Measurements from ENCODE around the gene HNRNPUL2. TPM values are rescaled to one million over a fixed set of nuclear protein-coding genes. Genes with fewer than 3 reads are reported as not detected.
A peak's percentile ranks its signal among the peaks of the same experiment; 100 is the strongest.

The HNRNPUL2 gene
- total and polyA plus RNA-seq, 9 of the 15 experiments (the other 6 are each of a cell fraction or from before 2014, with no cell fraction given) = 0.89 to 44.3 (median 15.2) TPM

DNA sequence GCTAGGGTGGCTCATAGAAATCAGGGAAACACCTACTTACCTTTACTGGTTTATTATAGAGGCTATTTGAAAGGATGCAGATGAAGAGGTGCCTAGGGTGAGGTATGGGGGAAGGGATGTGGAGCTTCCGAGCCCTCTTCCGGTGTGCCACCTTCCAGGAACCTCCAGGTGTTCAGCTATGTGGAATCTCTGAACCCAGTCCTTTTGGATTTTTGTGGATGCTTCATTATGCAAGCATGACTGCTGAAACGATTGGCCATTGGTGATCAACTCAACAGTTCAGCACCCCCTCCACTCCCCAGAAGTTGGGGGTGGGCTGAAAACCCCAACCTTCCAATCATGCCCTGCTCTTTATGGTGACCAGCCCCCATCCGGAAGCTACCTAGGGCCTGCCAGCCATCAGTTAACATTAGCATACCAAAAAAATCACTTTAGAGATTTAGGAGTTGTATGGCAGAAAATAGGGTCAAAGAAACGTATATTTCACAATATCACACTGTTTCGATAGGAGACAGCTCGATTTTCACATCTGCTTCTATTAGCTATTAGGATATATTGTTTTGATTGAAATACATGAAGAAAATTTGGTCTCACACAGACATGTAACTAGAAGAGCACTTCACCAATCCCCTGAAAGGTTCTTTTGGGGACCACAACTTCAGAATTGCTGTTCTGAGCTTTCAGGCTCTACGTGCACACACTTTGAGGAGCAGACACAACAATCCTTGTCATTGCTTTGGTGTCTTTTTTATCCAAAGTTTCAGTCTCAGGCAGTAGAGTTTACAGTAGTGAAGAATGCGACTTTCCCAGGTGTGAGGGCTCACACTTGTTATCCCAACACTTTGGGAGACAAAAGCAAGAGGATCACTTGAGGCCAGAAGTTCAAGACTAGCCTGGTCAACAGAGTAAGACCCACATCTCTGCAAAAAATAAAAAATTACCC, 30.9 kb upstream of the HNRNPUL2 start:
- DNase-seq (ENCODE audit: extremely low read depth in 1 of 4, low spot score in 3 of 4) (no peak), ATAC-seq (no peak), FAIRE-seq (no peak)
- POLR2A ChIA-PET = interaction anchor here (0.5 to 1.8 kb wide), 7 partner anchors 10 to 110 kb away, joined by 3 to 7 read pairs (median 3); partner anchors contain the start of gene HNRNPUL2
- Histone ChIP-seq H3K79me2 (ENCODE audit: control insufficient read depth, insufficient read depth, low read length) (peaks cover 22% of the 10 kb centered on the region), H3K9me1 (ENCODE audit: control insufficient read depth, insufficient read depth, low read length) (no peaks in the 10 kb centered on the region), H3K9ac (ENCODE audit: insufficient read depth in 1 of 2, low read depth in 2 of 2, low read length in 2 of 2) (no peak overlapping the region), H2AFZ (ENCODE audit: low read depth, low read length) (peak overlapping the region; percentile 36; the same call in 1 of the 2 replicates), H3K27ac (ENCODE audit: extremely low read depth, low read depth, low read length) (no peak overlapping the region), H3K4me3 (no peak overlapping the region), H3K27me3 (ENCODE audit: control insufficient read depth in 2 of 2, insufficient read depth in 2 of 2, low read length in 2 of 2) (no peaks in the 10 kb centered on the region), H3K4me2 (ENCODE audit: insufficient read depth, low read length) (no peak overlapping the region), H4K20me1 (replicated peaks; ENCODE audit: control insufficient read depth, insufficient read depth, low read length) (no peaks in the 10 kb centered on the region), H3K36me3 (ENCODE audit: control insufficient read depth, insufficient read depth, low read length) (peaks cover 6% of the 10 kb centered on the region), H3K4me1 (replicated peaks in 1 of 2; ENCODE audit: control insufficient read depth in 2 of 2, insufficient read depth in 2 of 2, low read length in 2 of 2) (peaks cover 19 to 27% of the 10 kb centered on the region in 2 experiments; a peak in 4 of 5 replicates), H3K9me3 (replicated peaks; ENCODE audit: control insufficient read depth, insufficient read depth, low read depth, low read length) (no peaks in the 10 kb centered on the region)
- intact Hi-C loops (cut with micrococcal nuclease) = no loop called here
- CTCF ChIA-PET (ENCODE audit: low intra/inter-chr PET ratio) = no interaction called here
- 64% methylated on average over 9 of the region's 9 CpGs for WGBS (ENCODE audit: insufficient coverage, low coverage, missing lambda C conversion rate)
- BruUV-seq (replicated peaks) = no TSS peak
- TF ChIP-seq PTRF (tag; IDR thresholded peaks at IDR 0.05) (no peak), ZEB2 (IDR thresholded peaks at IDR 0.05) (no peak), CEBPB (tag; IDR thresholded peaks at IDR 0.05) (peak; percentile 57; the same call in 1 of the 2 replicates), MED1 (CRISPR knock-in tag; IDR thresholded peaks at IDR 0.05; ENCODE audit: borderline replicate concordance) (no peak)
- in situ Hi-C loops (cut with MboI) = no loop called here
